A172 (cell line): ENCODE results near the gene RUSF1. TPM values are rescaled to one million over a fixed set of nuclear protein-coding genes. Genes with fewer than 3 reads are reported as not detected.
A peak's percentile ranks its signal among the peaks of the same experiment; 100 is the strongest.
"Not testable (repeated sequence)": the region's sequence is repeated elsewhere in the genome, so short reads cannot be mapped to it uniquely, and the experiment has no call there.

Experiments used
- DNase-seq: peaks from one replicate; pipeline ENCODE4 v3.0.0-alpha.2; 2015; ENCODE audit warnings: low spot score
- total RNA-seq: library from RNA; depleted of rRNA; stranded (reverse); fragments of >200 nt; shearing (Covaris generic); gene quantifications from 2 replicates; pipeline ENCODE4 v1.2.3, GENCODE V29; 2014

The RUSF1 gene
- total RNA-seq, 1 experiment from 2014 or later, result 46.8 TPM

- DNase-seq, result no peak
Observed at GRCh38 chr16:31517800-31518402, 9.7 kb upstream of the RUSF1 start.

- no peak for DNase-seq
Observed at GRCh38 chr16:31513884-31514283, 5.7 kb upstream of the RUSF1 start.

GRCh38 chr16:31513126-31513525 lies 4.9 kb upstream of the RUSF1 start:
- DNase-seq, result peak; percentile 63

GRCh38 chr16:31508706-31509195 lies 560 bp upstream of the RUSF1 start:
- peak; percentile 21 for DNase-seq

GRCh38 chr16:31507617-31507928 lies 618 bp downstream of the RUSF1 start:
- no peak for DNase-seq

- DNase-seq, result no peak
Observed at GRCh38 chr16:31505483-31505882, 2.7 kb downstream of the RUSF1 start.

GRCh38 chr16:31504159-31504558 lies 4.0 kb downstream of the RUSF1 start:
- DNase-seq, result no peak

GRCh38 chr16:31503555-31503954 lies 4.6 kb downstream of the RUSF1 start:
- DNase-seq, result not testable (repeated sequence)

- DNase-seq, result no peak
Observed at GRCh38 chr16:31502981-31503380, 5.2 kb downstream of the RUSF1 start.

- no peak for DNase-seq
Observed at GRCh38 chr16:31501966-31502348, 6.2 kb downstream of the RUSF1 start.

- no peak for DNase-seq
Observed at GRCh38 chr16:31501226-31501965, 6.8 kb downstream of the RUSF1 start.

GRCh38 chr16:31499928-31500327 lies 8.3 kb downstream of the RUSF1 start:
- DNase-seq, result no peak

GRCh38 chr16:31498493-31498892 lies 9.7 kb downstream of the RUSF1 start:
- DNase-seq, result no peak

GRCh38 chr16:31496670-31497069 lies 11.5 kb downstream of the RUSF1 start:
- DNase-seq, result no peak

- no peak for DNase-seq
Observed at GRCh38 chr16:31493506-31494125, 14.6 kb downstream of the RUSF1 start.

GRCh38 chr16:31491778-31492418 lies 16.3 kb downstream of the RUSF1 start:
- DNase-seq, result no peak

- DNase-seq, result no peak
Observed at GRCh38 chr16:31489616-31490584, 18.3 kb downstream of the RUSF1 start.

- no peak for DNase-seq
Observed at GRCh38 chr16:31489298-31489564, 19.0 kb downstream of the RUSF1 start.

- DNase-seq, result no peak
Observed at GRCh38 chr16:31488468-31489297, 19.5 kb downstream of the RUSF1 start.

- no peak for DNase-seq
Observed at GRCh38 chr16:31487720-31488467, 20.3 kb downstream of the RUSF1 start.
